Right cardiac atrium (tissue), 5 donors: ENCODE data around the gene LARP6. TPM values are rescaled to one million over a fixed set of nuclear protein-coding genes. Genes with fewer than 3 reads are reported as not detected.

Source experiments
- polyA plus RNA-seq: library from polyadenylated mRNA; stranded (reverse); fragments of 200-250 nt; gene quantifications from one replicate; pipeline ENCODE4 v1.2.3, GENCODE V29; 2013
- total RNA-seq, 4 donors: library from RNA; stranded (reverse); fragmentation: NEBNext Ultra II Directional; extraction: Animal tissue kit (Norgen Biotek cat#: 25700); gene quantifications; one replicate each; pipeline ENCODE4 v1.2.1, GENCODE V29; 2021
- donor health status: healthy with polysubstance abuse.
- donor health status: DM: no; HTN: yes; CAD: no.
- donor health status: DM: no; HTN: no; CAD: no.
- donor health status: DM: no; HTN: yes; CAD: no; lungs with severe emphysema.
- donor health status: DM: yes; HTN: yes; CAD: no.

LARP6 gene
- total and polyA plus RNA-seq, 5 donors: 32.3 to 44.0 (median 35.6) TPM

Other genes with a start within 250 kb of the LARP6 start
- gene UACA, start 90.6 kb downstream of the LARP6 start, total RNA-seq: 10 to 100 TPM; 29.7 to 61.6 (median 48.5) TPM
- 28.9 TPM for gene UACA, start 90.6 kb downstream of the LARP6 start, polyA plus RNA-seq
- gene THAP10, start 38.3 kb upstream of the LARP6 start, total RNA-seq: 1 to 10 TPM; 1.8 to 4.9 (median 4.1) TPM
- 3.2 TPM for gene THAP10, start 38.3 kb upstream of the LARP6 start, polyA plus RNA-seq
- 10 to 100 TPM; 41.2 to 53.7 (median 49.4) TPM for gene LRRC49, start 38.7 kb upstream of the LARP6 start, total RNA-seq
- gene LRRC49, start 38.7 kb upstream of the LARP6 start, polyA plus RNA-seq: 44.7 TPM